K562 (cell line): ENCODE measurements around the gene MEGF11. TPM values are rescaled to one million over a fixed set of nuclear protein-coding genes. Genes with fewer than 3 reads are reported as not detected.
A peak's percentile ranks its signal among the peaks of the same experiment; 100 is the strongest.

Experiments
- ATAC-seq: fragments of 200-7000 bp; cut with Tn5 transposase; 3 replicates; pipeline ENCODE4 v1.9.1; 2020; ENCODE audit warnings: moderate library complexity
- BruUV-seq: library from RNA; stranded (reverse); fragments of 400-500 nt; replicated peaks from 2 replicates; lab custom pipeline; 2021; lab: Mats Ljungman, UMichigan
- CTCF ChIA-PET: fragments of 300-600 bp; formaldehyde crosslinking; extraction: SDS; loops from one replicate; lab custom pipeline; 2021; ENCODE audit warnings: low intra/inter-chr PET ratio; lab: Yijun Ruan, JAX
- POLR2A ChIA-PET: fragments of 300-600, 350-650 bp; sonication (Branson Sonifier 250); formaldehyde crosslinking; extraction: SDS; loops from one replicate; lab custom pipeline; 2021; ENCODE audit warnings: antibody characterized with exemption, inconsistent platforms; lab: Yijun Ruan, JAX
- DNase-seq, 4 experiments: peaks; one replicate each; pipeline versions ENCODE4 v3.0.0 to v3.0.0-alpha.2; 2011 to 2018; ENCODE audit warnings: low spot score in 3 of 4, mixed read lengths in 3 of 4; ENCODE audit errors: extremely low read depth in 1 of 4
- FAIRE-seq: peaks from 2 replicates; lab custom pipeline; 2011; peaks lifted over from hg19 to GRCh38; lab: Jason Lieb, UNC
- H2AFZ ChIP-seq: 2 replicates; pipeline ENCODE4 v1.6.0; 2011; ENCODE audit warnings: low read depth, low read length, control low read depth, inconsistent platforms
- H3K27ac ChIP-seq: fragments of 200-600 bp; 3 replicates; pipeline ENCODE4 v1.8.0; 2011; ENCODE audit warnings: low read depth, mild to moderate bottlenecking, control low read depth, inconsistent platforms, low read length, moderate library complexity, mixed read lengths; ENCODE audit errors: extremely low read depth
- H3K27me3 ChIP-seq, 2 experiments: fragments of 300-600 bp in 1 of 2; 2 replicates in 1 of 2; 3 replicates in 1 of 2; pipeline versions ENCODE4 v1.6.0 to v1.8.0; 2011; ENCODE audit warnings: inconsistent platforms in 2 of 2, low read length in 2 of 2, mild to moderate bottlenecking in 1 of 2, mixed read lengths in 1 of 2, moderate library complexity in 1 of 2; ENCODE audit not compliant: control insufficient read depth in 2 of 2, insufficient read depth in 2 of 2
- H3K36me3 ChIP-seq: fragments of 300-600 bp; 3 replicates; pipeline ENCODE4 v1.8.0; 2011; ENCODE audit warnings: mild to moderate bottlenecking, low read length, inconsistent platforms; ENCODE audit not compliant: control insufficient read depth, insufficient read depth
- H3K4me1 ChIP-seq, 2 experiments: fragments of 200-600 bp in 1 of 2; replicated peaks in 1 of 2; 2 replicates in 1 of 2; 3 replicates in 1 of 2; pipeline versions ENCODE4 v1.5.1 to v1.8.0; 2011; ENCODE audit warnings: inconsistent platforms in 2 of 2, low read length in 2 of 2, mild to moderate bottlenecking in 1 of 2, mixed read lengths in 1 of 2, moderate library complexity in 1 of 2; ENCODE audit not compliant: control insufficient read depth in 2 of 2, insufficient read depth in 2 of 2
- H3K4me2 ChIP-seq: 2 replicates; pipeline ENCODE4 v1.6.1; 2011; ENCODE audit warnings: low read length, control low read depth, inconsistent platforms, mixed read lengths; ENCODE audit not compliant: insufficient read depth
- H3K4me3 ChIP-seq: fragments of 200-600 bp; sonication (generic), shearing (Covaris generic); 2 replicates; pipeline ENCODE4 v1.5.1; 2016; ENCODE audit warnings: control low read depth, inconsistent platforms
- H3K79me2 ChIP-seq: fragments of 200-600 bp; 3 replicates; pipeline ENCODE4 v1.8.0; 2011; ENCODE audit warnings: low read length, inconsistent platforms; ENCODE audit not compliant: control insufficient read depth, insufficient read depth
- H3K9ac ChIP-seq, 2 experiments: 2 replicates each; pipeline versions ENCODE4 v1.6.0 to v1.6.1; 2011; ENCODE audit warnings: low read depth in 2 of 2, low read length in 2 of 2, control low read depth in 1 of 2, inconsistent platforms in 1 of 2, mild to moderate bottlenecking in 1 of 2, mixed read lengths in 1 of 2; ENCODE audit not compliant: insufficient read depth in 1 of 2
- H3K9me1 ChIP-seq: one replicate; pipeline ENCODE4 v1.6.0; 2011; ENCODE audit warnings: inconsistent platforms, mild to moderate bottlenecking, low read length, moderate library complexity; ENCODE audit not compliant: control insufficient read depth, insufficient read depth
- H3K9me3 ChIP-seq: replicated peaks from 2 replicates; pipeline ENCODE4 v1.5.1; 2011; ENCODE audit warnings: low read depth, low read length, inconsistent platforms; ENCODE audit not compliant: control insufficient read depth, insufficient read depth
- H4K20me1 ChIP-seq: replicated peaks from 2 replicates; pipeline ENCODE4 v1.6.1; 2011; ENCODE audit warnings: low read length, inconsistent platforms, mixed read lengths; ENCODE audit not compliant: control insufficient read depth, insufficient read depth
- EP400 ChIP-seq: fragments of 450-650 bp; IDR thresholded peaks from 2 replicates; pipeline ENCODE4 v1.6.1; 2017; ENCODE audit warnings: antibody characterized with exemption, mild to moderate bottlenecking, moderate library complexity
- HNRNPK ChIP-seq: fragments of 200-400 bp; formaldehyde crosslinking; IDR thresholded peaks from one replicate; pipeline ENCODE4 v1.6.1; 2018; ENCODE audit warnings: mild to moderate bottlenecking, low read depth, low read length; ENCODE audit not compliant: poor library complexity, severe bottlenecking
- NFIX ChIP-seq: fragments of 250-450 bp; sonication (Bioruptor Pico); IDR thresholded peaks from 2 replicates; pipeline ENCODE4 v1.4.0; 2020; ENCODE audit warnings: low read depth, mild to moderate bottlenecking, moderate library complexity
- SPI1 ChIP-seq: IDR thresholded peaks from 2 replicates; pipeline ENCODE4 v1.6.1; 2011; ENCODE audit warnings: low read depth, low read length, control low read depth, borderline replicate concordance
- ZNF717 ChIP-seq: fragments of 250-450 bp; sonication (Bioruptor Pico); IDR thresholded peaks from 2 replicates; pipeline ENCODE4 v1.5.0; 2021
- WGBS: fragments of 100-300 bp; shearing (Covaris generic); methylation state at CpG from one replicate; pipeline ENCODE4 v1.1.6; 2016; ENCODE audit warnings: low coverage, mixed read lengths; ENCODE audit not compliant: insufficient coverage; ENCODE audit errors: missing lambda C conversion rate; 5-methylcytosine and 5-hydroxymethylcytosine counted together
- in situ Hi-C: fragments of 300-500 bp; cut with MboI; formaldehyde crosslinking; loops from 4 replicates; pipeline ENCODE4 v1.15.0; 2018; ENCODE audit warnings: inconsistent platforms, mixed read lengths
- intact Hi-C: fragments of 100-400 bp; cut with micrococcal nuclease; formaldehyde crosslinking; loops from 2 replicates; pipeline ENCODE4 v1.14.2; 2022
- polyA plus RNA-seq, 8 experiments: library from polyadenylated mRNA; depleted of rRNA in 4 of 8; stranded (reverse) in 5 of 8; unstranded in 3 of 8; fragments of >200 nt; fragmentation: Nextera tagmentation in 2 of 8; fragmentation: Illumina TruSeq in 1 of 8; extraction: Ambion mirVana in 2 of 8; extraction: Trizol in 1 of 8; gene quantifications; 2 replicates each; pipeline versions ENCODE4 v1.2.1 to v1.2.3, GENCODE V29; 2011 to 2014; ENCODE audit warnings: inconsistent platforms in 1 of 8, missing spikeins in 1 of 8
- total RNA-seq, 7 experiments: library from RNA; depleted of rRNA in 6 of 7; stranded (reverse); fragments of >200 nt in 6 of 7; fragmentation: Illumina TruSeq in 2 of 7; extraction: Trizol in 2 of 7; gene quantifications; 2 replicates each; pipeline versions ENCODE4 v1.2.1 to v1.2.3, GENCODE V29; 2011 to 2021; ENCODE audit warnings: low replicate concordance in 1 of 7
- TF ChIP-seq, protein P1 (sequence below): fragments of 450-650 bp; IDR thresholded peaks from 2 replicates; pipeline ENCODE4 v1.6.1; 2018; ENCODE audit not compliant: partially characterized antibody
- TF ChIP-seq, protein P2 (sequence below): fragments of 250-450 bp; sonication (Bioruptor Pico); IDR thresholded peaks from 2 replicates; pipeline ENCODE4 v1.5.0; 2021
- TF ChIP-seq, protein P3 (sequence below), 3 experiments: IDR thresholded peaks in 2 of 3; conservative IDR thresholded peaks in 1 of 3; 2 replicates each; pipeline ENCODE4 v1.5.1; 2011 to 2012; ENCODE audit warnings: low read length in 3 of 3, mild to moderate bottlenecking in 3 of 3, control low read depth in 2 of 3, improper control_type of control experiment in 1 of 3, inconsistent platforms in 1 of 3, low read depth in 1 of 3, mixed read lengths in 1 of 3, moderate library complexity in 1 of 3; ENCODE audit not compliant: insufficient read depth in 2 of 3
- TF ChIP-seq, protein P4 (sequence below): fragments of 150-350 bp; conservative IDR thresholded peaks from 2 replicates; pipeline ENCODE4 v1.6.1; 2014; ENCODE audit warnings: low read length

Gene MEGF11
- total and polyA plus RNA-seq, 9 of the 15 experiments (the other 6 are each of a cell fraction or from before 2014, with no cell fraction given), result 0.06 to 0.23 (median 0.20) TPM; not detected in 6

DNA sequence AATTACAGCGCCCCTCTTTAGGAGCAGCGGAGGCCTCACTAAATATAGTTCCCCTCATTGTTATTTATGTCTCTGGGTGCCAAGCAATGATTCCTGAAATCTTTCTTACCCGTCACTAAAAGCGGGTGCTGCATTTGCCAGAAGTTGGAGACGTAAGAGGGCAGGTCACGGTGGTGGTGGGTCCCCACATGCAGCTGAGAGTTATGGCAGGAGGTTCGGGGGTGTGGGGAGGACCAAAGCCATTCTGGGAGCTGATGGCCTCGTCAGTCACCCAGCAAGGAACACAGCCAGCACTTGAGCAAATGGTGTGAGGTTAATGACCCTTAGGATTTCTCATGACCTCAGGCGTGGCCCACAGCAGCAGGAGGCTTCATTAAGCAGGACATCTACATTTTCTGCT lies 255.1 kb downstream of the MEGF11 start (continued):
- TF ChIP-seq, protein P1, sequence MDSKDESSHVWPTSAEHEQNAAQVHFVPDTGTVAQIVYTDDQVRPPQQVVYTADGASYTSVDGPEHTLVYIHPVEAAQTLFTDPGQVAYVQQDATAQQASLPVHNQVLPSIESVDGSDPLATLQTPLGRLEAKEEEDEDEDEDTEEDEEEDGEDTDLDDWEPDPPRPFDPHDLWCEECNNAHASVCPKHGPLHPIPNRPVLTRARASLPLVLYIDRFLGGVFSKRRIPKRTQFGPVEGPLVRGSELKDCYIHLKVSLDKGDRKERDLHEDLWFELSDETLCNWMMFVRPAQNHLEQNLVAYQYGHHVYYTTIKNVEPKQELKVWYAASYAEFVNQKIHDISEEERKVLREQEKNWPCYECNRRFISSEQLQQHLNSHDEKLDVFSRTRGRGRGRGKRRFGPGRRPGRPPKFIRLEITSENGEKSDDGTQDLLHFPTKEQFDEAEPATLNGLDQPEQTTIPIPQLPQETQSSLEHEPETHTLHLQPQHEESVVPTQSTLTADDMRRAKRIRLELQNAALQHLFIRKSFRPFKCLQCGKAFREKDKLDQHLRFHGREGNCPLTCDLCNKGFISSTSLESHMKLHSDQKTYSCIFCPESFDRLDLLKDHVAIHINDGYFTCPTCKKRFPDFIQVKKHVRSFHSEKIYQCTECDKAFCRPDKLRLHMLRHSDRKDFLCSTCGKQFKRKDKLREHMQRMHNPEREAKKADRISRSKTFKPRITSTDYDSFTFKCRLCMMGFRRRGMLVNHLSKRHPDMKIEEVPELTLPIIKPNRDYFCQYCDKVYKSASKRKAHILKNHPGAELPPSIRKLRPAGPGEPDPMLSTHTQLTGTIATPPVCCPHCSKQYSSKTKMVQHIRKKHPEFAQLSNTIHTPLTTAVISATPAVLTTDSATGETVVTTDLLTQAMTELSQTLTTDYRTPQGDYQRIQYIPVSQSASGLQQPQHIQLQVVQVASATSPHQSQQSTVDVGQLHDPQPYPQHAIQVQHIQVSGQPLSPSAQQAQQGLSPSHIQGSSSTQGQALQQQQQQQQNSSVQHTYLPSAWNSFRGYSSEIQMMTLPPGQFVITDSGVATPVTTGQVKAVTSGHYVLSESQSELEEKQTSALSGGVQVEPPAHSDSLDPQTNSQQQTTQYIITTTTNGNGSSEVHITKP, result no peak

DNA sequence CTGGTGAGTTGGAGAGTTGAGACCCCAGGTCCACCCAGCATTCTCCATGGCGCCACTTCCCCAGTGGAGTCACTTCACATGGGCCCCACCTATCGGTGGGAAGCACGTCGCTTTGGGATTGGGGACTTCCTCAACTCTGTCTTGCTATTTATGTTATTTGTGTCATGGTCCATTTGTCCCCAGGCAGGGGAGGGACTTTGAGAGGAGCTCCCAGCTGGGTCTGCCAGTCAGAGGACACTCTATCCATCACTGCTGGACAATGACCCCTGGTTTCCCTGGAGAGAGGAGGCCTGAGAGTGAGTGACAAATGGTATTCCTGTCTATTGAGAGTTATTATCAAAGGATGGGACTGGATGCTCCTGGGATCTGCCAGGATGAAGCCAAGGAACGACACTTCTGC lies 256.6 kb downstream of the MEGF11 start:
- H3K9me1 ChIP-seq, result no peaks in the 10 kb centered on the region
- H3K79me2 ChIP-seq, result no peaks in the 10 kb centered on the region
- H3K27ac ChIP-seq, result no peak overlapping the region
- intact Hi-C loops (no loop called here), in situ Hi-C loops (no loop called here)
- FAIRE-seq (no peak), ATAC-seq (no peak), DNase-seq (peak in 1 of 4 experiments; percentile 14)
- no peak overlapping the region for H2AFZ ChIP-seq
- H3K9me3 ChIP-seq, result no peaks in the 10 kb centered on the region
- H3K9ac ChIP-seq, result no peak overlapping the region
- POLR2A ChIA-PET, result interaction anchor here (0.5 to 0.7 kb wide), 2 partner anchors 325 to 349 kb away, joined by 3 read pairs; no protein-coding TSS in a partner anchor
- BruUV-seq, result no TSS peak
- H3K4me1 ChIP-seq, result no peaks in the 10 kb centered on the region
- peaks cover 8% of the 10 kb centered on the region; the same call in 1 of the 2 replicates for H4K20me1 ChIP-seq
- peaks cover 9 to 56% of the 10 kb centered on the region in 2 experiments; a peak in 4 of 5 replicates for H3K27me3 ChIP-seq
- CTCF ChIA-PET, result no interaction called here
- H3K36me3 ChIP-seq, result no peaks in the 10 kb centered on the region
- no peak overlapping the region for H3K4me2 ChIP-seq
- 0% methylated on average over 5 of the region's 5 CpGs for WGBS
- H3K4me3 ChIP-seq, result no peak overlapping the region
- TF ChIP-seq, protein P2, sequence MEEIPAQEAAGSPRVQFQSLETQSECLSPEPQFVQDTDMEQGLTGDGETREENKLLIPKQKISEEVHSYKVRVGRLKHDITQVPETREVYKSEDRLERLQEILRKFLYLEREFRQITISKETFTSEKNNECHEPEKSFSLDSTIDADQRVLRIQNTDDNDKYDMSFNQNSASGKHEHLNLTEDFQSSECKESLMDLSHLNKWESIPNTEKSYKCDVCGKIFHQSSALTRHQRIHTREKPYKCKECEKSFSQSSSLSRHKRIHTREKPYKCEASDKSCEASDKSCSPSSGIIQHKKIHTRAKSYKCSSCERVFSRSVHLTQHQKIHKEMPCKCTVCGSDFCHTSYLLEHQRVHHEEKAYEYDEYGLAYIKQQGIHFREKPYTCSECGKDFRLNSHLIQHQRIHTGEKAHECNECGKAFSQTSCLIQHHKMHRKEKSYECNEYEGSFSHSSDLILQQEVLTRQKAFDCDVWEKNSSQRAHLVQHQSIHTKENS, result no peak
- TF ChIP-seq, protein P3, sequence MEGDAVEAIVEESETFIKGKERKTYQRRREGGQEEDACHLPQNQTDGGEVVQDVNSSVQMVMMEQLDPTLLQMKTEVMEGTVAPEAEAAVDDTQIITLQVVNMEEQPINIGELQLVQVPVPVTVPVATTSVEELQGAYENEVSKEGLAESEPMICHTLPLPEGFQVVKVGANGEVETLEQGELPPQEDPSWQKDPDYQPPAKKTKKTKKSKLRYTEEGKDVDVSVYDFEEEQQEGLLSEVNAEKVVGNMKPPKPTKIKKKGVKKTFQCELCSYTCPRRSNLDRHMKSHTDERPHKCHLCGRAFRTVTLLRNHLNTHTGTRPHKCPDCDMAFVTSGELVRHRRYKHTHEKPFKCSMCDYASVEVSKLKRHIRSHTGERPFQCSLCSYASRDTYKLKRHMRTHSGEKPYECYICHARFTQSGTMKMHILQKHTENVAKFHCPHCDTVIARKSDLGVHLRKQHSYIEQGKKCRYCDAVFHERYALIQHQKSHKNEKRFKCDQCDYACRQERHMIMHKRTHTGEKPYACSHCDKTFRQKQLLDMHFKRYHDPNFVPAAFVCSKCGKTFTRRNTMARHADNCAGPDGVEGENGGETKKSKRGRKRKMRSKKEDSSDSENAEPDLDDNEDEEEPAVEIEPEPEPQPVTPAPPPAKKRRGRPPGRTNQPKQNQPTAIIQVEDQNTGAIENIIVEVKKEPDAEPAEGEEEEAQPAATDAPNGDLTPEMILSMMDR (IDR thresholded peaks at IDR 0.05 in 2 of 3, conservative IDR thresholded peaks at IDR 0.05 in 1 of 3; ENCODE audit: insufficient read depth in 2 of 3, low read depth in 1 of 3, low read length in 3 of 3), result 0 out of 6 replicates have a peak, but pooled peaks of 2 of the 3 experiments have one; percentile 3 to 13
- TF ChIP-seq HNRNPK (no peak), EP400 (no peak), ZNF717 (CRISPR knock-in tag) (no peak), NFIX (CRISPR knock-in tag) (no peak), SPI1 (peak; percentile 32; the same call in 1 of the 2 replicates)
- TF ChIP-seq, protein P4, sequence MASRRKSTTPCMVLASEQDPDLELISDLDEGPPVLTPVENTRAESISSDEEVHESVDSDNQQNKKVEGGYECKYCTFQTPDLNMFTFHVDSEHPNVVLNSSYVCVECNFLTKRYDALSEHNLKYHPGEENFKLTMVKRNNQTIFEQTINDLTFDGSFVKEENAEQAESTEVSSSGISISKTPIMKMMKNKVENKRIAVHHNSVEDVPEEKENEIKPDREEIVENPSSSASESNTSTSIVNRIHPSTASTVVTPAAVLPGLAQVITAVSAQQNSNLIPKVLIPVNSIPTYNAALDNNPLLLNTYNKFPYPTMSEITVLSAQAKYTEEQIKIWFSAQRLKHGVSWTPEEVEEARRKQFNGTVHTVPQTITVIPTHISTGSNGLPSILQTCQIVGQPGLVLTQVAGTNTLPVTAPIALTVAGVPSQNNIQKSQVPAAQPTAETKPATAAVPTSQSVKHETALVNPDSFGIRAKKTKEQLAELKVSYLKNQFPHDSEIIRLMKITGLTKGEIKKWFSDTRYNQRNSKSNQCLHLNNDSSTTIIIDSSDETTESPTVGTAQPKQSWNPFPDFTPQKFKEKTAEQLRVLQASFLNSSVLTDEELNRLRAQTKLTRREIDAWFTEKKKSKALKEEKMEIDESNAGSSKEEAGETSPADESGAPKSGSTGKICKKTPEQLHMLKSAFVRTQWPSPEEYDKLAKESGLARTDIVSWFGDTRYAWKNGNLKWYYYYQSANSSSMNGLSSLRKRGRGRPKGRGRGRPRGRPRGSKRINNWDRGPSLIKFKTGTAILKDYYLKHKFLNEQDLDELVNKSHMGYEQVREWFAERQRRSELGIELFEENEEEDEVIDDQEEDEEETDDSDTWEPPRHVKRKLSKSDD, result no peak
